ENCODE results near the gene ACADVL. TPM values are rescaled to one million over a fixed set of nuclear protein-coding genes. Genes with fewer than 3 reads are reported as not detected.

The ACADVL gene
- total RNA-seq, 1 donor from 2014 or later: 281 TPM

DNA sequence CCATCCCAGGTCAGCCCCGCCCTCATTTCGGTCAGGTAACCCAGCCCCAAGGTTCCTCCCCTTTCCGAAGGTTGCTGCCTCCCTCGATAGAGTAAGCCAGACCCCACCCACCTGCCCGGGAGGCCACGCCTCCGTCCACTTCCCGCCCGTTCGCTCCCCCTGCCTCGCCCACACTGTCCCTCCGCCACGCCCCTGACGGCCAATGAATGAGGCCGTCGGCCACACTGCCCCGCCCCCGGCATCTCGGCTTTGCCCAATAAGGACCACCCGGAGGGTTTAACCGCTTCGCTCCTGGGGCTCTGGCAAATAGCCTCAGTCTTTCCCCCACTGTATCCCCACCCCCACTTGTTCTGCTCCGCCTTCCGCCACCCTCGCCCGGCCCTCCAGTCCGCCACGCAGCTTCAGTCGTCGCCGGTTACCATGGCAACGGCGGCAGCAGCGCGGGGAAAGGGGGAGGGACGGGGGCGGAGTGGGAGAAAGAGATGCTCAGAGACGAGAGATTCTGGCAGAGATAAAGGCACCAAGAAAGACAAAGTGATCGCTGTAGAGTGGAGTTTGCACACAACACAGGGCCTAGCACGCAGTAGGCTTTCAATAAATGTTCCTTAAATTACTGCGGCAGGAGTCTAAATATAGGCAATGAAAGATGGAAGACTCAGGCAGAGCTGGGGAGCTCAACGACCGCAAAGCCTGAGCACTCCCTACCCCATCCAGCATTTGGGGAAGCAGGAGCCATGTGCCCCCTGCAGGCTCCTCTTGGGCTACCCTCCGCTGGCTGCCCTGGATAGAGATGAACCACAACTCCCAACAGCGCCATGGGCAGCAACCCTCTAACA lies 5.2 kb upstream of the ACADVL start:
- DNase-seq (ENCODE audit: low spot score): peak; percentile 100
- peaks cover 55% of the 10 kb centered on the region for H3K4me1 Mint-ChIP-seq (ENCODE audit: unreplicated experiment)
- peaks cover 8% of the 10 kb centered on the region for H3K36me3 Mint-ChIP-seq (ENCODE audit: low read depth, unreplicated experiment)

DNA sequence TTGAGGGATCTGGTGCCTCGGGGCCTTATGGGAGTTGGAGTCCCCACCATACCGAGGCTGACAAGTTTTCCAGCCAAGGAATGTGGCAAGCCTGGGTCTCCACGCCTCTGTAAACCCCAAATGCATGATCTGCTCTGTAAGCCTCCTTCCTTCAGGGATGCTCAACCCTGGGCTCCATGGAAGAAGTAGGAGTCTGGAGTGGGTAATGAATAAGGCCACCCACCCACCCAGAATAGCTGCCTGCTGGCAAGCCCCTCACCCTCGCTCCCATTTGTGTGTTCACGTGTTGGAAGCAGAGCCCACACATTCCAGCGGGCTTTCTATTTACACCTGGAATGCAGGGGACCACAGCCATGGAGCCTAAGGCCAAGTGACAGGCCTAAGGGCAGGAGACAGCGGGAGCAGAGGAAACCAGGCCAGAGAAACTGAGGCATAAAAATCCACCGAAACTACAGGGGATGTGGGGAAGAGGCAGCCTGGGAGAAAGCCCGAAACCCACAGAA lies 4.6 kb upstream of the ACADVL start:
- TF ChIP-seq, protein P1, sequence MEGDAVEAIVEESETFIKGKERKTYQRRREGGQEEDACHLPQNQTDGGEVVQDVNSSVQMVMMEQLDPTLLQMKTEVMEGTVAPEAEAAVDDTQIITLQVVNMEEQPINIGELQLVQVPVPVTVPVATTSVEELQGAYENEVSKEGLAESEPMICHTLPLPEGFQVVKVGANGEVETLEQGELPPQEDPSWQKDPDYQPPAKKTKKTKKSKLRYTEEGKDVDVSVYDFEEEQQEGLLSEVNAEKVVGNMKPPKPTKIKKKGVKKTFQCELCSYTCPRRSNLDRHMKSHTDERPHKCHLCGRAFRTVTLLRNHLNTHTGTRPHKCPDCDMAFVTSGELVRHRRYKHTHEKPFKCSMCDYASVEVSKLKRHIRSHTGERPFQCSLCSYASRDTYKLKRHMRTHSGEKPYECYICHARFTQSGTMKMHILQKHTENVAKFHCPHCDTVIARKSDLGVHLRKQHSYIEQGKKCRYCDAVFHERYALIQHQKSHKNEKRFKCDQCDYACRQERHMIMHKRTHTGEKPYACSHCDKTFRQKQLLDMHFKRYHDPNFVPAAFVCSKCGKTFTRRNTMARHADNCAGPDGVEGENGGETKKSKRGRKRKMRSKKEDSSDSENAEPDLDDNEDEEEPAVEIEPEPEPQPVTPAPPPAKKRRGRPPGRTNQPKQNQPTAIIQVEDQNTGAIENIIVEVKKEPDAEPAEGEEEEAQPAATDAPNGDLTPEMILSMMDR (IDR thresholded peaks at IDR 0.05; ENCODE audit: unreplicated experiment): no peak
- peaks cover 57% of the 10 kb centered on the region for H3K4me1 Mint-ChIP-seq (ENCODE audit: unreplicated experiment)
- H3K4me3 Mint-ChIP-seq (ENCODE audit: unreplicated experiment): peak overlapping the region; percentile 92
- peak overlapping the region; percentile 100 for H3K27ac Mint-ChIP-seq (ENCODE audit: unreplicated experiment)
- H3K36me3 Mint-ChIP-seq (ENCODE audit: low read depth, unreplicated experiment): peaks cover 8% of the 10 kb centered on the region
- no peak for DNase-seq (ENCODE audit: low spot score)
- H3K9me3 Mint-ChIP-seq (ENCODE audit: unreplicated experiment): no peaks in the 10 kb centered on the region
- peaks cover 34% of the 10 kb centered on the region for H3K27me3 Mint-ChIP-seq (ENCODE audit: unreplicated experiment)

More for the DNA sequence above, 5.2 kb upstream of the ACADVL start:
- Mint-ChIP-seq H3K4me3 (ENCODE audit: unreplicated experiment) (peak overlapping the region; percentile 92), H3K9me3 (ENCODE audit: unreplicated experiment) (no peaks in the 10 kb centered on the region), H3K27ac (ENCODE audit: unreplicated experiment) (peak overlapping the region; percentile 100), H3K27me3 (ENCODE audit: unreplicated experiment) (peaks cover 34% of the 10 kb centered on the region)
- TF ChIP-seq, protein P1 (IDR thresholded peaks at IDR 0.05; ENCODE audit: unreplicated experiment): no peak

DNA sequence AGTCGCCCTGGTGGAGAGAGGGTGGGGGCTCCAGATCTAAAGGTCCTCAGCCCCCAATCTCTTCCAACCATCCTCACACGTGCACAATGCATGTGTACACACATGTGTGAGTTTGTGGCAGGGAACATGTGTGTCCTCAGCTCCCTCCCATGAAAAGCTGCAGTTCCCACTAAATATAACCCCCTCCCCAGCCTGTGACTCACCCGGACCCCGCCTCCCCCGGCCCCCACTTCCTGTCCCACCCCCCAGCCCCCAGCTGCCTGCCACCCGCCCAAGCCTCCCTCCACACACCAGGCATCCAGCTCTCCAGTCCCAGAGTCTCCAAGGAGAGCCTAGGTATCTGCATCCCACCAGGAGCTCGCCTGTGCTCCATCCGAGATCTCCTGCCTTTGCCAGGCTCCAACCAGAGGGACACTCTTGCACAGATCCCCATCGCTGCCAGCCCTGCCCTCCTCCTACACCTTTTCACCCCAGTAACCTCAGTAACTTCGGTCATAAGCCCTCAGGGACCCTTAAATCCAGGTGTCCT lies 4.0 kb upstream of the ACADVL start:
- TF ChIP-seq, protein P1 (IDR thresholded peaks at IDR 0.05; ENCODE audit: unreplicated experiment): no peak

DNA sequence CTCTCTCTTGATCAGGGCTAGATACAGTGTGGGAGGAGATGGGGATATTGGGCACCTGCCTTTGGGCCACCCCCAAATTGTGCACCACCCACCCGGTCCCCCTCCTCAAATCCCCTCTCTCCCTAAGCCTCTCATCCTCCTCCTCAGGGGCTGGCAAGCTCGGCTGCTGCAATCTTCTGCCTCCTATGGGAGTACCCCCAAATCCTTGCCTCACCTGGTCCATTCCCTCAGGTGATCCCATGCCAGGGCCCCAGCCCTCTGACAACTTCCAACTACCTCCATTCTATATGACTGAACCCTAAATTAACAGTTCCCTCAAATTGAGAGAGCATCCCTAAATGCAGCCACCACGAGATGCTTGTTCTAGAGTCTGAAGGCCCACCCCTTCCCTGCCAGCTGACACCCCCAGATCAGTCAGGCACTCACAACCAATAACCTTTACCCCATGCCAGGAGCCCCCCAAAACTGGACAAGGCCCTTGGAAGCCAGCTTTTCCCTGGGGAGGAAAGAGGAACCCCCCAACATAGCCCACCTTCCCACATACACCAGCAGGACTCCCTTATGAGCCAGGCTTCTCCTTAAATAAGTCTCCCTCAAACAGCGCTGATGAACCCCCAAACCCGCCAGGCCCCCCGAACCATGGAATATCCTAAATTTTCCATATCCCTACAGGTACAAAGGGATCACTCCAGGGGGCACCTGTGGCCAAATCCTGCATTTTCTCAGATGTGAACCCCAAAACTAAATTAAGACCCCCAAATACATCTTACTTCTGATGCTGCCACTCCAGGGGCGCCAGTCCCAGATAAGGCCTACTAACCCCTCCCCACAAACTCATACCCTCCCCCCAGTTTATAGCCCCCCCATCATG lies 3.3 kb upstream of the ACADVL start:
- no peaks in the 10 kb centered on the region for H3K9me3 Mint-ChIP-seq (ENCODE audit: unreplicated experiment)
- TF ChIP-seq, protein P1 (IDR thresholded peaks at IDR 0.05; ENCODE audit: unreplicated experiment): no peak
- H3K27ac Mint-ChIP-seq (ENCODE audit: unreplicated experiment): peak overlapping the region; percentile 86
- peak overlapping the region; percentile 91 for H3K4me3 Mint-ChIP-seq (ENCODE audit: unreplicated experiment)
- H3K36me3 Mint-ChIP-seq (ENCODE audit: low read depth, unreplicated experiment): peaks cover 12% of the 10 kb centered on the region
- no peak for DNase-seq (ENCODE audit: low spot score)
- H3K4me1 Mint-ChIP-seq (ENCODE audit: unreplicated experiment): peaks cover 68% of the 10 kb centered on the region
- peaks cover 42% of the 10 kb centered on the region for H3K27me3 Mint-ChIP-seq (ENCODE audit: unreplicated experiment)

More for the DNA sequence above, 4.0 kb upstream of the ACADVL start:
- peaks cover 39% of the 10 kb centered on the region for H3K27me3 Mint-ChIP-seq (ENCODE audit: unreplicated experiment)
- H3K9me3 Mint-ChIP-seq (ENCODE audit: unreplicated experiment): no peaks in the 10 kb centered on the region
- H3K4me3 Mint-ChIP-seq (ENCODE audit: unreplicated experiment): peak overlapping the region; percentile 92
- H3K36me3 Mint-ChIP-seq (ENCODE audit: low read depth, unreplicated experiment): peaks cover 8% of the 10 kb centered on the region
- H3K27ac Mint-ChIP-seq (ENCODE audit: unreplicated experiment): peak overlapping the region; percentile 100
- peaks cover 61% of the 10 kb centered on the region for H3K4me1 Mint-ChIP-seq (ENCODE audit: unreplicated experiment)
- no peak for DNase-seq (ENCODE audit: low spot score)

Measured in endothelial cell (in vitro differentiated cells).